ENCODE data around the gene GJB2. TPM values are rescaled to one million over a fixed set of nuclear protein-coding genes. Genes with fewer than 3 reads are reported as not detected.

Gene GJB2
- total and polyA plus RNA-seq, 2 experiments from 2014 or later, result not detected

GRCh38 chr13:20151016-20151415 is 41.7 kb downstream of the GJB2 start:
- H3K9me3 Mint-ChIP-seq, result no peaks in the 10 kb centered on the region; the same call in 2 of the 3 replicates
- H3K27me3 Mint-ChIP-seq (ENCODE audit: insufficient read depth, low read depth, poor library complexity), result peaks cover 5% of the 10 kb centered on the region
- H3K27ac Mint-ChIP-seq, result no peak overlapping the region

DNA sequence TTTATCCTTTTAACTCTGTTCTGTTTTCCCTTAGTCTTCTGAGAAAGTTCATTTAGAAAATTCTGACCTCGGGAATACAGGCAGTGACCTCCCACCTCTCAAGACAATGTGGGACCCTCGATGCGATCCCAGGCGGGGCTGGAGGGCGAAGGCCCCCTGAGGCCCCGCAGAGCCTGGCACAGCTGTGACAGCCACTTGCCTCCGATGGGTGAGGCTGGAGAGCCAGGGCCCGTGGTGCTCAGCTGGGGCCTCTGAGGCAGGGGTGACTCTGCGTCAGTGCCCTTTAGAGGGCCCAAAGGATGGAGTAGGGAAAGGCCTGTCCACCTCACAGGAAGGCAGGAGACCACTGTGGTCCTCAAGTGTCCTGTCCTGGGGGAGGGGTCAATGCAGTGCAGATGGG is 42.2 kb downstream of the GJB2 start:
- H3K4me1 Mint-ChIP-seq, result peaks cover 8% of the 10 kb centered on the region
- no peaks in the 10 kb centered on the region for H3K27me3 ChIP-seq (ENCODE audit: insufficient read depth)
- H3F3A ChIP-seq (replicated peaks; ENCODE audit: low read depth), result no peaks in the 10 kb centered on the region
- H4K20me1 ChIP-seq (replicated peaks; ENCODE audit: insufficient read depth), result no peaks in the 10 kb centered on the region
- peaks cover 5% of the 10 kb centered on the region for H3K27me3 Mint-ChIP-seq (ENCODE audit: insufficient read depth, low read depth, poor library complexity)
- no peaks in the 10 kb centered on the region for H3K36me3 Mint-ChIP-seq (ENCODE audit: low read depth)
- H3K9me3 Mint-ChIP-seq, result no peaks in the 10 kb centered on the region; the same call in 2 of the 3 replicates
- no peak overlapping the region for H3K27ac ChIP-seq (ENCODE audit: low read depth)
- H3K36me3 ChIP-seq (ENCODE audit: insufficient read depth), result no peaks in the 10 kb centered on the region
- H3K4me3 Mint-ChIP-seq, result no peak overlapping the region
- H2AFZ ChIP-seq, result no peak overlapping the region
- no peak overlapping the region for H3K4me2 ChIP-seq
- H3K9me2 ChIP-seq (ENCODE audit: insufficient read depth), result no peaks in the 10 kb centered on the region; the same call in 1 of the 2 replicates
- no peak overlapping the region for H3K27ac Mint-ChIP-seq
- no peaks in the 10 kb centered on the region for H3K4me1 ChIP-seq (ENCODE audit: insufficient read depth)
- no peak for ATAC-seq
- no peaks in the 10 kb centered on the region for H3K79me2 ChIP-seq (replicated peaks; ENCODE audit: insufficient read depth)
- no peak for DNase-seq (ENCODE audit: low spot score)
- no peak overlapping the region for H3K4me3 ChIP-seq
- TF ChIP-seq CREB1 (CRISPR knock-in tag; IDR thresholded peaks at IDR 0.05; ENCODE audit: low read depth), result no peak
- TF ChIP-seq, protein P1, sequence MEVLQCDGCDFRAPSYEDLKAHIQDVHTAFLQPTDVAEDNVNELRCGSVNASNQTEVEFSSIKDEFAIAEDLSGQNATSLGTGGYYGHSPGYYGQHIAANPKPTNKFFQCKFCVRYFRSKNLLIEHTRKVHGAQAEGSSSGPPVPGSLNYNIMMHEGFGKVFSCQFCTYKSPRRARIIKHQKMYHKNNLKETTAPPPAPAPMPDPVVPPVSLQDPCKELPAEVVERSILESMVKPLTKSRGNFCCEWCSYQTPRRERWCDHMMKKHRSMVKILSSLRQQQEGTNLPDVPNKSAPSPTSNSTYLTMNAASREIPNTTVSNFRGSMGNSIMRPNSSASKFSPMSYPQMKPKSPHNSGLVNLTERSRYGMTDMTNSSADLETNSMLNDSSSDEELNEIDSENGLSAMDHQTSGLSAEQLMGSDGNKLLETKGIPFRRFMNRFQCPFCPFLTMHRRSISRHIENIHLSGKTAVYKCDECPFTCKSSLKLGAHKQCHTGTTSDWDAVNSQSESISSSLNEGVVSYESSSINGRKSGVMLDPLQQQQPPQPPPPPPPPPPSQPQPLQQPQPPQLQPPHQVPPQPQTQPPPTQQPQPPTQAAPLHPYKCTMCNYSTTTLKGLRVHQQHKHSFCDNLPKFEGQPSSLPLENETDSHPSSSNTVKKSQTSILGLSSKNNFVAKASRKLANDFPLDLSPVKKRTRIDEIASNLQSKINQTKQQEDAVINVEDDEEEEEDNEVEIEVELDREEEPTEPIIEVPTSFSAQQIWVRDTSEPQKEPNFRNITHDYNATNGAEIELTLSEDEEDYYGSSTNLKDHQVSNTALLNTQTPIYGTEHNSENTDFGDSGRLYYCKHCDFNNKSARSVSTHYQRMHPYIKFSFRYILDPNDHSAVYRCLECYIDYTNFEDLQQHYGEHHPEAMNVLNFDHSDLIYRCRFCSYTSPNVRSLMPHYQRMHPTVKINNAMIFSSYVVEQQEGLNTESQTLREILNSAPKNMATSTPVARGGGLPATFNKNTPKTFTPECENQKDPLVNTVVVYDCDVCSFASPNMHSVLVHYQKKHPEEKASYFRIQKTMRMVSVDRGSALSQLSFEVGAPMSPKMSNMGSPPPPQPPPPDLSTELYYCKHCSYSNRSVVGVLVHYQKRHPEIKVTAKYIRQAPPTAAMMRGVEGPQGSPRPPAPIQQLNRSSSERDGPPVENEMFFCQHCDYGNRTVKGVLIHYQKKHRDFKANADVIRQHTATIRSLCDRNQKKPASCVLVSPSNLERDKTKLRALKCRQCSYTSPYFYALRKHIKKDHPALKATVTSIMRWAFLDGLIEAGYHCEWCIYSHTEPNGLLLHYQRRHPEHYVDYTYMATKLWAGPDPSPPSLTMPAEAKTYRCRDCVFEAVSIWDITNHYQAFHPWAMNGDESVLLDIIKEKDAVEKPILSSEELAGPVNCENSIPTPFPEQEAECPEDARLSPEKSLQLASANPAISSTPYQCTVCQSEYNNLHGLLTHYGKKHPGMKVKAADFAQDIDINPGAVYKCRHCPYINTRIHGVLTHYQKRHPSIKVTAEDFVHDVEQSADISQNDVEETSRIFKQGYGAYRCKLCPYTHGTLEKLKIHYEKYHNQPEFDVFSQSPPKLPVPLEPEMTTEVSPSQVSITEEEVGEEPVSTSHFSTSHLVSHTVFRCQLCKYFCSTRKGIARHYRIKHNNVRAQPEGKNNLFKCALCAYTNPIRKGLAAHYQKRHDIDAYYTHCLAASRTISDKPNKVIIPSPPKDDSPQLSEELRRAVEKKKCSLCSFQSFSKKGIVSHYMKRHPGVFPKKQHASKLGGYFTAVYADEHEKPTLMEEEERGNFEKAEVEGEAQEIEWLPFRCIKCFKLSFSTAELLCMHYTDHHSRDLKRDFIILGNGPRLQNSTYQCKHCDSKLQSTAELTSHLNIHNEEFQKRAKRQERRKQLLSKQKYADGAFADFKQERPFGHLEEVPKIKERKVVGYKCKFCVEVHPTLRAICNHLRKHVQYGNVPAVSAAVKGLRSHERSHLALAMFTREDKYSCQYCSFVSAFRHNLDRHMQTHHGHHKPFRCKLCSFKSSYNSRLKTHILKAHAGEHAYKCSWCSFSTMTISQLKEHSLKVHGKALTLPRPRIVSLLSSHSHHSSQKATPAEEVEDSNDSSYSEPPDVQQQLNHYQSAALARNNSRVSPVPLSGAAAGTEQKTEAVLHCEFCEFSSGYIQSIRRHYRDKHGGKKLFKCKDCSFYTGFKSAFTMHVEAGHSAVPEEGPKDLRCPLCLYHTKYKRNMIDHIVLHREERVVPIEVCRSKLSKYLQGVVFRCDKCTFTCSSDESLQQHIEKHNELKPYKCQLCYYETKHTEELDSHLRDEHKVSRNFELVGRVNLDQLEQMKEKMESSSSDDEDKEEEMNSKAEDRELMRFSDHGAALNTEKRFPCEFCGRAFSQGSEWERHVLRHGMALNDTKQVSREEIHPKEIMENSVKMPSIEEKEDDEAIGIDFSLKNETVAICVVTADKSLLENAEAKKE (CRISPR knock-in tag; IDR thresholded peaks at IDR 0.05), result no peak

More at GRCh38 chr13:20151016-20151415, 41.7 kb downstream of the GJB2 start:
- Mint-ChIP-seq H3K36me3 (ENCODE audit: low read depth) (no peaks in the 10 kb centered on the region), H3K4me1 (peaks cover 8% of the 10 kb centered on the region), H3K4me3 (no peak overlapping the region)
- TF ChIP-seq EZH2 (IDR thresholded peaks at IDR 0.05; ENCODE audit: low read depth, unreplicated experiment) (no peak), CREB1 (CRISPR knock-in tag; IDR thresholded peaks at IDR 0.05; ENCODE audit: low read depth) (no peak), JUNB (IDR thresholded peaks at IDR 0.05; ENCODE audit: unreplicated experiment) (no peak), ZNF331 (CRISPR knock-in tag; IDR thresholded peaks at IDR 0.05; ENCODE audit: low read depth) (no peak), CTCF (conservative IDR thresholded peaks at IDR 0.05; ENCODE audit: low read depth in 2 of 2) (no peak)
- TF ChIP-seq, protein P2, sequence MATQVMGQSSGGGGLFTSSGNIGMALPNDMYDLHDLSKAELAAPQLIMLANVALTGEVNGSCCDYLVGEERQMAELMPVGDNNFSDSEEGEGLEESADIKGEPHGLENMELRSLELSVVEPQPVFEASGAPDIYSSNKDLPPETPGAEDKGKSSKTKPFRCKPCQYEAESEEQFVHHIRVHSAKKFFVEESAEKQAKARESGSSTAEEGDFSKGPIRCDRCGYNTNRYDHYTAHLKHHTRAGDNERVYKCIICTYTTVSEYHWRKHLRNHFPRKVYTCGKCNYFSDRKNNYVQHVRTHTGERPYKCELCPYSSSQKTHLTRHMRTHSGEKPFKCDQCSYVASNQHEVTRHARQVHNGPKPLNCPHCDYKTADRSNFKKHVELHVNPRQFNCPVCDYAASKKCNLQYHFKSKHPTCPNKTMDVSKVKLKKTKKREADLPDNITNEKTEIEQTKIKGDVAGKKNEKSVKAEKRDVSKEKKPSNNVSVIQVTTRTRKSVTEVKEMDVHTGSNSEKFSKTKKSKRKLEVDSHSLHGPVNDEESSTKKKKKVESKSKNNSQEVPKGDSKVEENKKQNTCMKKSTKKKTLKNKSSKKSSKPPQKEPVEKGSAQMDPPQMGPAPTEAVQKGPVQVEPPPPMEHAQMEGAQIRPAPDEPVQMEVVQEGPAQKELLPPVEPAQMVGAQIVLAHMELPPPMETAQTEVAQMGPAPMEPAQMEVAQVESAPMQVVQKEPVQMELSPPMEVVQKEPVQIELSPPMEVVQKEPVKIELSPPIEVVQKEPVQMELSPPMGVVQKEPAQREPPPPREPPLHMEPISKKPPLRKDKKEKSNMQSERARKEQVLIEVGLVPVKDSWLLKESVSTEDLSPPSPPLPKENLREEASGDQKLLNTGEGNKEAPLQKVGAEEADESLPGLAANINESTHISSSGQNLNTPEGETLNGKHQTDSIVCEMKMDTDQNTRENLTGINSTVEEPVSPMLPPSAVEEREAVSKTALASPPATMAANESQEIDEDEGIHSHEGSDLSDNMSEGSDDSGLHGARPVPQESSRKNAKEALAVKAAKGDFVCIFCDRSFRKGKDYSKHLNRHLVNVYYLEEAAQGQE (IDR thresholded peaks at IDR 0.05; ENCODE audit: unreplicated experiment), result no peak
- no peaks in the 10 kb centered on the region; the same call in 1 of the 2 replicates for H3K9me2 ChIP-seq (ENCODE audit: insufficient read depth)
- H4K20me1 ChIP-seq (replicated peaks; ENCODE audit: insufficient read depth), result no peaks in the 10 kb centered on the region
- H3K79me2 ChIP-seq (replicated peaks; ENCODE audit: insufficient read depth), result no peaks in the 10 kb centered on the region
- H3K4me3 ChIP-seq, result no peak overlapping the region
- H3F3A ChIP-seq (replicated peaks; ENCODE audit: low read depth), result no peaks in the 10 kb centered on the region
- no peaks in the 10 kb centered on the region for H3K36me3 ChIP-seq (ENCODE audit: insufficient read depth)
- DNase-seq (ENCODE audit: low spot score) (no peak), ATAC-seq (no peak)
- no peaks in the 10 kb centered on the region for H3K4me1 ChIP-seq (ENCODE audit: insufficient read depth)
- H3K27ac ChIP-seq (ENCODE audit: low read depth), result no peak overlapping the region
- no peaks in the 10 kb centered on the region for H3K27me3 ChIP-seq (ENCODE audit: insufficient read depth)
- no peak overlapping the region for H3K4me2 ChIP-seq
- no peak overlapping the region for H2AFZ ChIP-seq
